CD4-positive, alpha-beta T cell treated with Interleukin-4 for 1 hour (primary cell): Measurements from ENCODE around the gene FGF18.
A peak's percentile ranks its signal among the peaks of the same experiment; 100 is the strongest.

Experiments
- DNase-seq, 2 donors: peaks; one replicate each; pipeline ENCODE4 v3.0.0-alpha.2; 2020 to 2022

FGF18 gene

GRCh38 chr5:171445644-171446516 lies 26.4 kb downstream of the FGF18 start:
- DNase-seq: no peak

GRCh38 chr5:171447226-171447625 lies 27.8 kb downstream of the FGF18 start:
- DNase-seq: no peak

DNA sequence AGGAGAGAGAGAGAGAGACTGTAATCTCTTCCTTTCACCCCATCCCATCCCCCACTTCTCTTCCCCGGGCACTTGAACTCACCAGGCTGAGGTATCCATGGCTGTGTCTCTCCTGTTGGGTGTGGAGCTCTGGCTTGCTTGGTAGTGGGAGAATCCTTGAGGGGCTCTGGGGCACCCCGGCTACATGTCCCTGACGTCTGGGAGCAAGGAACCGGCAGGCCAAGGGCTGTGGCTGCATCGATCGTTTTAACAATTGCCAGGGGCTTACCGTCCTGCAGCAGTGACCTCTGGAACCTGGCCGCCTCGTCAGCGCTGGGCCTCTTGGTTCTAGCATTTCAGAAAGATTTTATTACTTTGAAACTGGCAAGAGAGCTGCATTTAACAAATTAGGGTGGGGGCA lies 30.0 kb downstream of the FGF18 start:
- DNase-seq: no peak

- DNase-seq: peak in 1 of 2 donors; percentile 13
Measured at GRCh38 chr5:171450423-171451331, 31.2 kb downstream of the FGF18 start.

DNA sequence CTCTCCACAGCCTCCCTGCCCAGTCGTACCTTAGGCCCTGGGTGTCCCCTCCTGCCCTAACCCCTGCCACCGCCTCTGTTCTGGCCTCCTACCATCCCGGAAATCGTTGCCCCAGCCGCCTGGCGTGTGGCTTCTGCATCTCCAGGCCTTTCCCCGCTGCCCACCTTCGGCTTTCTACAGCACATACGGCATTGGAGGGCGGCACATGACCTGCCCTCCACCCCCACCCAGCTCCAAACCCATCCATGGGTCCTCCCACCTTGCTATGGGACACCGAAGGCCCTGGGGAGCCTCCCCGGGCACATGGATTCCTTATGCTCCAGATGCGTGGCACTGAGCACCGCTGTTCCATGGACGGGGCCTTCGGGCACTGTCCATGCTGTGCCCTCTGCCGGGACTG lies 32.0 kb downstream of the FGF18 start:
- DNase-seq: no peak

DNA sequence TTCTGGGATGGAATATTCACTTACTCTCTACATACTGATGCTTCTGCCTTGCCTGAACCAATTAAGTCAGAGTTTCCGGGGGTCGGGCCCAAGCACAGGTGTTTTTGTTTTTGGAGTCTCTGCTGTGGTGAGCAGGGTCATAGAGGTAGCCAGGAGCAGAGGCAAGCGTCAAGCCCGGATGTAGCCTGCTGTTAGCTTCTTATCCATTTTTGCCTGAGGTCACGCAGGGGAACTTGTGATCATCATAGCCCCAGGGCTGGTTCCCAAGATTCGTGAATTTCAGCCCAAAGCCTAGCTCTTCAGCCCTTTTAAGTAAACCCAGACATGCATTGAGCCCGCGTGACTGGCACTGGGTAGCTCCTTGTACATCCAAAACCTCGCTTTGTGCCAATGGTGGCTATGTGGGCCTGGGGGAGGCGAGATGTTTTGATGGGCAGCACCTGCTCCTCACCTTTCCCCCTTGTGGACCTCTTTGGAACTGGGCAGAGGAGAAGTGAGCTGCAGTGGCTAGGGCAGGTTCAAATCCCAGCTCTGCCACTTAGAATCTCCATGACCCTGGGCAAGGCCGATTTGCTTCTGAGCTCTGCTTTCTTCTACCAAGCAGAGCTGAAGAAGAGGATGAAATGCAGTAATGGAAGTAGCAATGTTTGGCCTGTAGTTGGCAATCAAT lies 33.7 kb downstream of the FGF18 start:
- DNase-seq: no peak

- no peak for DNase-seq
Measured at GRCh38 chr5:171453988-171454387, 34.5 kb downstream of the FGF18 start.

DNA sequence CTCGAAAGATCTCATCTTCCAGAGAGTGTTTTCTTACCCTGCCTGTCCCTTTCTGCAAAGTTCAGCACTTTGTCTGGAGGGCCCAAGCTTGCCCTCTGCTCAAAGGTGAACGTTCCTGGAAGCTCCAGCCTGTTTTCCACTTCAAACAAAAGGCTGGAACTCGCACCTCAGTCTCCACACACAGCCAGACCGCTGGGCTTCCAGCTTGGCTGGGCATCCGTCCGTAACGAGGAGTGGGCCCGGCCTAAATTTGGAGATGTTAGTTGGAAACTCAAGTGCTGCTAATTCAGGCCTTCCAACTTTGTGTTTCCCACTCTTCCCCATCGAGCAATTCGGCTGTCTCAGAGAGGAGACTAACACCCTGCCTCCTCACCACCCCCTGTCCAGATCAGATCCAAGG lies 35.1 kb downstream of the FGF18 start:
- no peak for DNase-seq

DNA sequence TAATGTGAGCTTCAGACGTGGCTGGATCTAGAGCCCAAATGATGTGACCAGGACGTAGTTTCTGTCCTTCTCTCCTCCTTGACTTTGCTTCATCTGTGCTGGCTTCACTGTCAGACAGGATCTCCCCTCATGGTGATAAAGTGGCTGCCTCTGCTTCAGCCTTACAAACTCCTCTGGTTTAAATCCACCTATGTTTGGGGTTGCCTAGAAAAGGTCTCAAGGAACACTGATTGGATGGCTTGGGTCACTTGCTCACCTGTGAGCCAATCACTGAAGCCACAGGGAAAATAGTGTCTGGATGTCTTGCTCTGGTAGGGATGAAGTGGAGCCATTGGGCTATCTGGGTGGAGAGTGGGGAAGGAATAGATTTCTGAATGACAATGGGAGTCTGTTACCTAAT lies 36.1 kb downstream of the FGF18 start:
- DNase-seq: no peak

DNA sequence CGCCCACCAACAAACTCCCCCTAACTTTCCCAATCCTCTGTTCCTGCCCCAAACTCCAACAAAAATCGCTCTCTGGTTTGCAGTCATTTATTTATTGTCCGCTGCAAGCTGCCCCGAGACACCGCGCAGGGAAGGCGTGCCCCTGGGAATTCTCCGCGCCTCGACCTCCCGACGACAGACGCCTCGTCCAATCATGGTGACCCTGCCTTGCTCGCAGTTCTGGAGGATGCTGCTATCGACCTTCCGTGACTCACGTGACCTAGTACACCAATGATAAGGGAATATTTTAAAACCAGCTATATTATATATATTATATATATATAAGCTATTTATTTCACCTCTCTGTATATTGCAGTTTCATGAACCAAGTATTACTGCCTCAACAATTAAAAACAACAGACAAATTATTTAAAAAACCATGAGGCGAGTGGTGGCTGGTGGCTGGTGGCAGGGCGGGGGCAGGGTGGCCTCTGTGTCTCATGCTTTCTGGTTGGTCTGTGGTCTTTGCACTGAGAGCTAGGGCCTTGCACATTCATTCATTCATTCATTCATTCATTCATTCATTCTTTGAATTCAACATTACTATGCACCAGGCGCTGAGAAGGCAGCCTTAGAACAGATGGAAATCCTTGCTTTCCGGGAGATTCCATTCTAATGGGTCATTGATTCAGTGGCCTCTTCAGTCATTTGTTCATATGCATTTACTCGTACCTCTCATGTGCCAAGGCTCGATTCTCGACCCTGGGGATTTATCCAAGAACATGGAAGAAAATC lies 37.9 kb downstream of the FGF18 start:
- no peak for DNase-seq

- no peak for DNase-seq
Measured at GRCh38 chr5:171459839-171460238, 40.4 kb downstream of the FGF18 start.

DNA sequence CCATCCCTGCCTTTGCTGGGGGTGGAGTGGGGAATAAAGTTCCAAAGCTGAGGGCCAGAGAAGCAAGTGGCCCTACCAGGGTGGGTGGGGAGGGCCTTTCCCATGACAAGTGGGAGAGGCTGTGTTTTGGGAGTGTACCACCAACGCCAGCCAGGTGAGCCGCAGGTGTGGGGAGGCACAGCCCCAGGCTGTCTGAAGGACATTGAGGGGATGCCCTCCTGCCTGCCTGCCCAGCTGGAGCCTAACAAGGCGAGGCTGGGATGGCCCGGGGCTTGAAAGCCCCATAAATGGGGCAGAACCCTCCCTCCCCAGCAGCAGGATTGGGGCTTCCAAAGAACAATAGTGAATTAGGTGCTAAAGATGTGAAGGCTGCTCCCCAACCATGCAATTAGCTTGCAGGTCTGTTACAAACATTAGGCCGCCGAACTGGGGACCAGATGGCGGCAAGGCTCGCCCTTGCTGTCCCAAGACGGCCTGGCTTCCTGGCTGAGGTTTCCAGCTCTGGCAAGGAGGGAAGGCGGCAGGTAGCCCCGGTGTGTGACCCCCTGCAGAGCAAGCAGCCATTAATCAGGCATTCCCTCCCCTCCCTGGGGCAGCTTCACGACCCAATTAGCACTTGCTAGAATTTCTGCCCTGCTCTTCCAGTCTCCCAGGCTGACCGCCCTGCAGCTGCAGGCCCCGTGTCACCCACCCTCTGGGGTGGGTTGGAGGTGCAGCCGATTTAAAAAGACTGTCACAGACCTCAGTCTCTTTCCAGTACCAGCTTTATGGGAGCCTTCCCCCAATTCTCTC lies 42.9 kb downstream of the FGF18 start:
- DNase-seq: no peak

DNA sequence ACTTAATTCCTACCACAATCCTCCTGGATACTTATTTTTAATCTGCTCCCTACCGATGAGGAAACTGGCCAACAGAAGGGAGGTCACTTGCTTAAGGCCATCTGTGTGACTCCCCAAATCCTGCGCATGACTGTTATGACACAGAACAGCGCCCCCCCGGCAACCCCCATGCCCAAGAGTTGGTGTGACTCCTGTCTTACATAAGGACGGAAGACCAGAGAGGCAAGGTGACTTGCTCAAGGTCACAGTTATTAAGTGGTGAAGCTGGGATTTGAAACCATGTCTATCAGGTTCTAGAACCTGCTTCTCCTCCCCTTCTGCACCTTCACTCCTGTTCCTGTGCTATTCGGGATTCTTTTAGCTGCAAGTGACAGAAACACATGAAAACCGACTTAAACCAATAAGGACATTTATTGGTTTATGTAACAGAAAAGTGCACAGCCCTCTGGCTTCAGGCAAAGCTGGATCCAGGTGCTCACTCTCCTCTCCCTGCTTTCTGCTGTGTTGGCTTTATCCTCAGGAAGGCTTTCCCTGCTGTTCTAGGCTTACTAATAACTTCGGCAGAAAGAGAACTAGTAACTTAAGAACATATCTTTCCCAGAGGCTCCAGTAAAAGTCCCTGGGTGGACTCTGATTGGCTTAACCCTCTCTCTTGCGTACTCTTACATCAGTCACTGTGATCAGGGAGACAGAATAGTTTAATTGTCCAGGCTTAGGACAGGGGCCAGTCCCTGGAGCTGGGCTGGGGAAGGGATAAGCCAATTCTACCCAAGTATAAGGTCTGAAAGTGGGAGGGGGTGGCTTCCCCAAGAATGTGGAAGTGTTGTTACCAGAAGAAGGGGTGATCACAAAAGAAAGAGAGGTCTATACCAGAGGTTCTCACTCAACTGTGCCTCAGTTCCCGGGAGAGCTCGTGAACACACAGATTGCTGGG lies 43.7 kb downstream of the FGF18 start:
- DNase-seq: no peak

- DNase-seq: no peak
Measured at GRCh38 chr5:171463862-171464229, 44.4 kb downstream of the FGF18 start.

GRCh38 chr5:171464829-171465228 lies 45.4 kb downstream of the FGF18 start:
- DNase-seq: no peak

- DNase-seq: no peak
Measured at GRCh38 chr5:171467107-171467506, 47.7 kb downstream of the FGF18 start.

DNA sequence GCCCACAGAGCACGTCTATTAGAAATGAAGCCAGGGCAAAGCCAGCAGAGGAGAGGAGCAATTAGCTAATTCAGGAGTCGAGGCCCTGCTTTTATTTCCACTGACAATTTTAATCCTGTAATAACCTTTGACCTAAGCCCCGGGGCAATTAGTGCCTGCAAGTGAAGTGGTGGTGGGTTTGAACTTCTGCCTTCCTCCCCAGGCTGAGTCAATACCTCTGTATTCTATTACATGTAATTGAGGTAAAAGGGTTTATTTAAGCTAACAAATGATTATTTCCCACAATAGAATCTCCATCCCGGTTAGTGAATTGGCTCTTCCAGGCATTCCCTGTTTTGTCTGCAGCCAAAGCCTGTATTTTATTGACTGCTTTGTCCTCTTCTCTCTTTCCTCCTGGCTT lies 49.9 kb downstream of the FGF18 start:
- no peak for DNase-seq

DNA sequence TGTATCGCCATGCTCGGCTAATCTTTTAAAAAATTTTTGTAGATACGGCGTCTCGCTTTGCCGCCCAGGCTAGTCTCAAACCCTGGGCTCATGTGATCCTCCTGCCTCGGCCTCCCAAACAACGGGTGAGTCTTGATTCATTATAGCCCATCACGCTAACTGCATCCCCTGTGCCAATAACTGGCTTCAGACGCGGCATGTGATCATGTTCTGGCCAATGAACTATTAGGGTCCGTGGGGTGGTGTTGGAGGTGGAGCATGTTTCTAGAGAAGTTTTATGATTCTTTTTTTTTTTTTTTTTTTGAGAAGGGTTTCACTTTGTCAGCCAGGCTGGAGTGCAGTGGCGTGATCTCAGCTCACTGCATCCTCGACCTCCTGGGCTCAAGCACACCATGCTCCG lies 51.0 kb downstream of the FGF18 start:
- no peak for DNase-seq

- DNase-seq: no peak
Measured at GRCh38 chr5:171474230-171474813, 54.9 kb downstream of the FGF18 start.

- DNase-seq: no peak
Measured at GRCh38 chr5:171475596-171475995, 56.1 kb downstream of the FGF18 start.
